Stimulated activated CD8-positive, alpha-beta memory T cell treated with anti-CD3 and anti-CD28 coated beads, Interleukin-15, amount 100 ng/mL, for 4 hours (primary cell): ENCODE data around the gene ZDHHC11B.
"Not testable (repeated sequence)": the region's sequence is repeated elsewhere in the genome, so short reads cannot be mapped to it uniquely, and the experiment has no call there.

Experiments
- DNase-seq, 2 donors: peaks; one replicate each; pipeline ENCODE4 v3.0.0-alpha.2; 2020; ENCODE audit warnings: low read depth in 2 of 2

The ZDHHC11B gene

GRCh38 chr5:752532-753115 lies 31.9 kb downstream of the ZDHHC11B start:
- not testable (repeated sequence) for DNase-seq

- not testable (repeated sequence) for DNase-seq
Observed at GRCh38 chr5:751992-752391, 32.5 kb downstream of the ZDHHC11B start.

GRCh38 chr5:751496-751895 lies 33.0 kb downstream of the ZDHHC11B start:
- no peak for DNase-seq

- not testable (repeated sequence) for DNase-seq
Observed at GRCh38 chr5:750226-750625, 34.3 kb downstream of the ZDHHC11B start.

GRCh38 chr5:749101-749670 lies 35.3 kb downstream of the ZDHHC11B start:
- no peak for DNase-seq

GRCh38 chr5:748011-748980 lies 36.2 kb downstream of the ZDHHC11B start:
- not testable (repeated sequence) for DNase-seq

- not testable (repeated sequence) for DNase-seq
Observed at GRCh38 chr5:747303-747844, 37.2 kb downstream of the ZDHHC11B start.

- no peak for DNase-seq
Observed at GRCh38 chr5:746258-746761, 38.2 kb downstream of the ZDHHC11B start.

- not testable (repeated sequence) for DNase-seq
Observed at GRCh38 chr5:745272-746142, 39.0 kb downstream of the ZDHHC11B start.

- DNase-seq: not testable (repeated sequence)
Observed at GRCh38 chr5:743696-744404, 40.7 kb downstream of the ZDHHC11B start.

- not testable (repeated sequence) for DNase-seq
Observed at GRCh38 chr5:742276-742675, 42.3 kb downstream of the ZDHHC11B start.

- DNase-seq: not testable (repeated sequence)
Observed at GRCh38 chr5:734145-734544, 50.4 kb downstream of the ZDHHC11B start.

- DNase-seq: not testable (repeated sequence)
Observed at GRCh38 chr5:732754-733454, 51.6 kb downstream of the ZDHHC11B start.

- DNase-seq: not testable (repeated sequence)
Observed at GRCh38 chr5:729225-729624, 55.3 kb downstream of the ZDHHC11B start.

- not testable (repeated sequence) for DNase-seq
Observed at GRCh38 chr5:727087-727486, 57.4 kb downstream of the ZDHHC11B start.

- not testable (repeated sequence) for DNase-seq
Observed at GRCh38 chr5:723865-724264, 60.7 kb downstream of the ZDHHC11B start.

- DNase-seq: not testable (repeated sequence)
Observed at GRCh38 chr5:723309-723708, 61.2 kb downstream of the ZDHHC11B start.

GRCh38 chr5:719379-719778 lies 65.2 kb downstream of the ZDHHC11B start:
- DNase-seq: not testable (repeated sequence)

GRCh38 chr5:717143-717542 lies 67.4 kb downstream of the ZDHHC11B start:
- DNase-seq: no peak

- DNase-seq: not testable (repeated sequence)
Observed at GRCh38 chr5:716740-717139, 67.8 kb downstream of the ZDHHC11B start.
